ENCODE measurements around the gene ADAP1. TPM values are rescaled to one million over a fixed set of nuclear protein-coding genes. Genes with fewer than 3 reads are reported as not detected.

Gene ADAP1
- total RNA-seq, 1 experiment from 2014 or later, result 11.7 TPM

DNA sequence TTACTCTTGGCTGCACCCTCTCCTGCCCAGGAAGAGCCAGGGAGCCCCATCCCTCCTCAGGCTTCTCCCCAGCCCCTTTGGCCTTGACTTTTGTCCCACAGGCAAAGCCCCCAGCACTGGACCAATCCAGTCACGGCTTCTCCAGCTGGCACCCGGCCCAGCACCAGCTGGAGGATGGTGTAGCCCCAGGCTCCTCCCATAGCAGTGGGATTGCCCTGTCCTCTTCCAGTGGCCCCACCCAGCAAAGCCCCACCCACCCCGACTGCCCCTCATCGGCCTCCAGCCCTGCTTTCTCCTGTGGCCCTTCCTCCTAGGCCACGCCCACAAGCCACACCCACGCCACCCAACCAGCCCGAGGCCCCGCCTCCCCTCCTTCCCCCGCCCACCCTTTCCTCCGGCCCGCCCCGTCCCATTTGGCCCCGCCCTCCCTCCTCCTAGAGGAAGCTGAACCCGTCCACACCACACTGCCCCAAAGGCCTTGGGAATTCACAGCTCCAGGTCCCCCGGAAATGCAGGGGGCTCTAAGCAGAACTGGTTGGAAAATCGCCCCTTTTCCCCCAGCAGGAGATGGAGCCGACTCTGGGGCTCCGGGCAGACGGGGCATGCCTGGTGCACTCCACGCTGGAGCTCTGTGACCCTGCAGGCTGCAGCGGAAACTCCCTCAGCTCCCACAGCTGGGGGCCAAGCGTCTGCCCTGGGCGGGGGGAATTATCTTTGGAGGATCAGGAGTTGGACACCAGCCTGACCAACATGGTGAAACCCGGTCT is 52.9 kb downstream of the ADAP1 start:
- DNase-seq (ENCODE audit: low spot score), result peak; percentile 40
- in situ Hi-C loops (cut with HindIII; ENCODE audit: low sequenced_read_pairs), result no loop called here

DNA sequence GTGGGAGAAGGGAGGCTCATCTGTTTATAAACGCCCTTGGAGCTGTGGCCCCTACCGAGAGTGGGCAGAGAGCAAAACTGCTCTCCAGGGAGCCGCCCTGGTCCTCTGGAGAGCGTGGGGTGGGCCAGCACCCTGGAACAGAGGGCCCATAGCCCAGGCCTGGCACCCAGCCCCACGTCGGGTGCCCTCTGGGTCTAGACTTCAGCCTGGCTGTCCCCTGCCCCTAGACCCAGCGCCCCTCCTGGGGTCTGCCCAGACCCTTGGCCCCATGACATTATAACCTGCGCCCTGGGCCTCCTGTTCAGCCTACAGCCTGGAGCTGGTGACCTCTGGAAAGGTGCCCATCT is 53.5 kb downstream of the ADAP1 start:
- in situ Hi-C loops (cut with HindIII; ENCODE audit: low sequenced_read_pairs), result no loop called here
- DNase-seq (ENCODE audit: low spot score), result no peak

DNA sequence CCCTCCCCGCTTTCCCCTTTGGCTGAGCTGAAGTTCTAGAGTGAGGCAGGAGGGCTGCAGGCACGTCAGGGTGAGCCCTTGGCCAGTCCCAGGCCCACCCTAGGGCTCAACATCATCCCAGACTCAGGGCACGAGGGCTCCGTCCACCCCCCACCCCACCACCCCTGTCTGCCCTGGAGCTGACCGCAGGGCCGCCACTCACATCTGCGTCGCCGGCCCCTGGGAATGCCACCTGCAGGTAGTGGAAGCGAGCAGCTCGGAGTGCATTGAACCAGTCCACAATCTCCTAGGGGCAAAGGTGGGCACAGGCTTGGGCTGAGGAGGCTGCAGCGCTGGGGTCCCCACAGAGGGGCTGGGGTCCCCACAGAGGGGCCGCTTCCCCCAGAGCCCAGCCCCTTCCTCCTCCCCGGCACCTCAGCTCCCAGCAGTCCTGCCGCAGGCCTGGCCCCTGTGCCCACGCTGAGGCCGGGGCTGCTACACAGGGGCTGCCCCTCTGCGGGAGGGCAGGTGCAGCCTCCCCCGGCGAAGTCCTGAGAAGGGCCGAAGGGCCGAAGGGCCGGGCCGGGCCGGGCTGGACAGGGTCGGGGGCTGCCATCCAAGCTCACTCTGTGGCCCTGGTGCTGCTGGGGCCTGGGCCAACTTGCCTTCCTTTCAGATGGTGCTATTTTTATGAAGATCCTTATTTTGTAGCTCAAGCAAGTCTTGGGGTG is 54.0 kb downstream of the ADAP1 start:
- in situ Hi-C loops (cut with HindIII; ENCODE audit: low sequenced_read_pairs), result no loop called here
- DNase-seq (ENCODE audit: low spot score), result no peak

DNA sequence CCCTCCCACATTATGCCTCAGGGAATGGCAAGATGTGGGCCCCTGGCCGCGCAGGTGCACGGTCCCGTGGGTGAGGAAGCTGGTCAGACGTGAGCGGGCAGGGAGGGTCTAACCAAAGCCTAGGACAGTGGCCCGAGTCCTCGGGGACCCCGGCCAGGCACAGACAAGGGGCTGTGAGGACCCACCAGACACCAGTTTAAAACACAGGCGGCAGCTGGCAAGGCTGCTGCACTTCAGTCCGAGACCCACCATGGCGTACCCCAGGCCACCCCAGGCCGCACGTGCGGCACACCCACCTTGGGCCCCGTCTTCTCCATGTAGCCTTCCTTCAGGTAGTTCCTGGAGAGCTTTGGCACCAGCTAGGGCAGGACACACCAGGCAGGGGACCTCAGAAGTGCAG is 54.7 kb downstream of the ADAP1 start:
- in situ Hi-C loops (cut with HindIII; ENCODE audit: low sequenced_read_pairs), result no loop called here
- no peak for DNase-seq (ENCODE audit: low spot score)

DNA sequence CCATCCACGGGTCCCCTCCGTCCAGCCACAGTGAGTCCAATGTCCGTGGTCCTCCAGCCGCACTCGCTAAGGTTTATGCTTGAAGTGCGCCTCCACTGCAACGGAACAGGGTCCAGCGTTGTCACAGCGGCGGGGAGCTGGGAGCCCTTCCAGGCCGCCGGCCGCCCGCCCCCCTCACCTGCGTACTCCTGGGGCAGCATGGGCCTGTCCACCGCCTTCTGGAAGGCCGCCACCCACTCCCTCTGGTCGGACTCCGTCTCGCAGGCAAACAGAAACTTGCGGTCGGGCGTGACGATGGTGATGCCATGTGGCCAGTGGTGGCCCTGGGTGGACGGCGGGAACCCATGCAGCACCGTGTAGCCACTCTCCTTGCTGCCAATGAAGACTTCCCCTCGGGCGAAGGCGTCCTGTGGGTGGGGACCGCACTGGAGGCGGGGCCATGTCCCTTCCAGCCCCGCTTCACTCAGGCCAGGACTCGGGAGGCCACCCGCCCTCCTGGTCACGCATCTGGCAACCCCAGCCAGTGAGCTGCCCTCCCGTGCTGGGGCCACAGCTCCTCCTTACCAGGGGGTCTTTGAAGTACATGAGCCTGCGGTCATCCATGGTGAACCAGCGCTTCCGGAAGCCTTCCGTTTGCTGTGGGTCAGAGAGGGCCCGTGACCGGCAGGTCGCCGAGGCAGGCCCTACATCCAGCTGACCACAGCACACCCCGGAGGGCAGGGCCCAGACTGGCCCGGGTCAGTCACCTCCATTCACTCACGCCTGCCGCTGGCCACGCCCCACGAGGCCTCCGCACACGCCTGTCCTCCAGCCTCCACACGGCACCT is 55.4 kb downstream of the ADAP1 start:
- in situ Hi-C loops (cut with HindIII; ENCODE audit: low sequenced_read_pairs), result no loop called here
- DNase-seq (ENCODE audit: low spot score), result no peak

DNA sequence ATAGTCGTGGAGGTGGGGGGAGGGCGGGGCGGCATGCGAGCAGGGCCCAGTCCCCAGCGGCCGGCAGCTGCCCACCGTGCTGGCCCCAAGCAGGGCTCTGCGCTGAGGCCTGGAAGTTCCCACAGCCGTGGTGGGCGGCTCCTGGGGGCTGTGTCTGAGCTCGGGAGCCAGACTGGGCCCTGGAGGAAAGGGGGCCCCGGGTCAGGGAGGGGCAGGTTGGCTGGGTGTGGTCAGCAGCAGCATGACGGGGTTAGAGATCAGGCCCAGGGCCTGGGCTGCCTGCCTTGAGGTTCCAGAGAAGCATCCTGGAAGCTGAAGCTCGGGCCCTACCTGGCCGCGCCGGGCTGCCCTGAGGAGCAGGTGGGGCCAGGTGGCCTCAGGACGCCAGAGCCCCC is 56.0 kb downstream of the ADAP1 start:
- in situ Hi-C loops (cut with HindIII; ENCODE audit: low sequenced_read_pairs), result no loop called here
- no peak for DNase-seq (ENCODE audit: low spot score)

DNA sequence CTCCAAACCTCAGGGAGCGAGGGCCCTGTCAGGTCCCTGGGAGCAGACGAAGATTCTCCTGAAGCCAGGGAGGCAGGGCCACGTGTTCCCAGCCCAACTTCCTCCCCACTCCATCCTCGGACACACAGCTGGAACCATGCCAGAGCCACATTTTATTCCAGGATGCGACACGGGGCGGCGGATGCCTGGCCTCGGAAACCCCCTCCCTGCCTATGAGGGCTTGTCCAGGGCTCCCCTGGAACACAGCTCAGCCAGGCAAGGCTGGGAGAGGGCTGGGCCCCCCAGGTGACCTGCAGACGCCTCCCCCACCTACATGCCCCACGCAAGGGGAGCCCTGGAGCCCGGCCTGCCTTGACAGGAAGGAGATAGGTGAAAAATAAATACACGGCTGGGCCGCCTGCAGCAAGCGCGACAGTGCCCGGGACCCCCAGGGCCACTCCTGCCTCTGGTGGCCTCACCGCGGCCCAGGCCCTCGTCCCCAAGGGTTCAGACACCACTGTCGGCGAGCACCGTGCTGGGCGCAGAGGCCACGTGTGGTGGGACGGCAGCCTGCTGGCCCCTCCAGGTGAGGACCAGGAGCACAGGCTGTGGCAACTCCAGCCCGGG is 56.6 kb downstream of the ADAP1 start:
- peak; percentile 58 for DNase-seq (ENCODE audit: low spot score)
- in situ Hi-C loops (cut with HindIII; ENCODE audit: low sequenced_read_pairs), result no loop called here

DNA sequence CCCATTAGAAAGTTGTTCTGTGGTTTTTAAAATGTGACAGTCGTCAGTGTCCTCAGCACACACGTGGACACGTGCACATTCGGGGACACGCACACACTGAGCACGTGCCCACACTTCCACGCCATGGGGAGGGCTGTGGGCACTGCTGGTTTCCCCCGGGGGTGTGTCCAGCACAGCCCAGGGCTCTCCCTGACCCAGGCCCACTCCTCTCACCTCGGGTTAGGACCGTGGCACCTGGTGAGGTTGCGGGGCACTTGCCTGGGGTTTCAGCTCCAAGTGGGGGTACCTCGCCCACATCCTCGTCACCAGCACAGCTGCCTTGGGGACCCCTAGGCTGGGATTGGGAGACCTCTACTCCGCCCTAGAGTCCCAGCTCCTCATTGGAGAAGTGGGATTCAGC is 57.4 kb downstream of the ADAP1 start:
- DNase-seq (ENCODE audit: low spot score), result no peak
- in situ Hi-C loops (cut with HindIII; ENCODE audit: low sequenced_read_pairs), result no loop called here

DNA sequence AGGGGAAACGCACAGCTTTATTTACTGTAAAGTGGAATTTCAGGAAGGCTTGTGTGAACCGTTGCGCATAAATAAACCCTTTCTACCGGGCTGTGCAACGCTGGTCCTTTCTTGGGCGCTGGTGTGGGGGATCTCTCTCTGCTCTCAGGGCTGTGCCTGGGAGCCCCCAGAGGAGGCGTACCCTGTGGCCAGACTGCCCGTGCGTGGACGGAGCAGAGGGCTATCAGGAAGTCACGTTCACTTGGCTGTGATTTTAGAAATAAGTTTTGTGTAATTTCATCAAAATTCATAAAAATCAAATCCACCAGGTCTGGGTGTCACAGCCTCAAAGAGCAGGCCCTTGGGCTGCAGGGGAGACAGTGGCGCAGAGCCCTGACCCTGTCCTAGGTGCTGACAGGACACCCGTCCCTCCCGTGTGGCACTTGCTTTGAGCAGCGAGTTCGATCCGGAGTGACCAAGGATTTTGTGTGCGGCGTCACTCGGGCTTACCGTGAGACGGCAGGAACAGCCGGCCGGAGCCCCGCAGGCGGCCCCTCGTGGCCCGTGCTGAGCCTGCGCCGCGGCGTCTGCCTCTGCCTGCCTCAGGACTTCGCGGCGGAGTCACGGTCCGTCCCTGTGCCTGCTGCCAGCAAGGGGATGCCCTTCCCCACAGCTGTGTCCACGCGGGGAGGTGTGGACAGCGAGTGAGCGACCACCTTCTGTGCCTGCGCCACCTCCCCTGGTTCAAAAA is 58.0 kb downstream of the ADAP1 start:
- in situ Hi-C loops (cut with HindIII; ENCODE audit: low sequenced_read_pairs), result no loop called here
- DNase-seq (ENCODE audit: low spot score), result no peak

DNA sequence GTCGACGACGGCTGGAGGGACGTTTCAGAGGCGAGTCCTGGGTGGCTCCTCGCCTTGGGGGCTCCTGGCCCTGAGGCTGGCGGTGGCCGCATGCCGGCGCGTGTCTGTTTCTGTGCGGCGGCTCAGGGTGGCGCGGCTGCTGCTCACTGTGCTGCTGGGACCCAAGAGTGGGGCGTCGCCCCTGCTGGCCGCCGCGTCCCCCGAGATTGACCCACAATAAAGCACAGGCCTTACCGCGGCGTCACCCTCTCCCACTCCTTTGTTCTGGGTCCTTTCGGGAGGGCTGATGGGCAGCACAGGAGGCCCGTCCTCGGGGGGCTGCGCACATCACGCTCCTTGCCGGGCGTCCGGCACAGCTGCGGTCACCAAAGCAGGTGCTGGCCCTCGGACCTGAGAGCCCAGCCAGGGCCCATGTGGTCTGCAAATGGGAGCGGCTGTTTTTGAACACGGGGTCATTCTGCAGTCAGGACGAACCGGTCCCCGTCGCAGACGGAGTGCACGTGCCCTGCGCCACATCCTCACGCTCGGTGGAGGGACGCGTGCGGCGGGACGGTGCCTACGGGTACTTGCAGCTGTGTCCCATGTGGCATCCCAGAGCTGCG is 58.9 kb downstream of the ADAP1 start:
- in situ Hi-C loops (cut with HindIII; ENCODE audit: low sequenced_read_pairs), result no loop called here
- DNase-seq (ENCODE audit: low spot score), result no peak

DNA sequence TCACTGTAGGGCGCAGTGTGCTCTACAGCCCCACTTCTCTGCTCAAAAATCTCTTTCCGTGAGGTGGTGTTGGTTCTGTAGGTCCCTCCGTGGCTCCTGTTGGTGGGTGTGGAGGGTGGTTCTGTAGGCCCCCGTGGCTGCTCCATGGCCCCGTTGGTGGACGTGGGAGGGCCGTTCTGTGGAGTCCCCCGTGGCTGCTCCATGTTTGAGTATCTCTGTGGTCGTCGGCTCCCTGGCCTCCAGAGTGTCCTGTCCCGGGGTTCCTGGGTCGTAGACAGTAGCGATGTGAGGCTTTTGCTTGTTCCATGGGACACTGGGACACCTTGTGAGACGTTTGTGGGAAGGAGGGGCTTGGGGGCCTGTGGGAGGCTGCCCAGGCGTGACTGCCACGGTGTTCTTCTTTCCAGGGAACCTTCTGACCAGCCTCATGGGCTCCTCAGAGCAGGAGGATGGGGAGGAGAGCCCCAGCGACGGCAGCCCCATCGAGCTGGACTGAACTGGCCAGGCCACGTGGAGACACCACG is 59.5 kb downstream of the ADAP1 start:
- in situ Hi-C loops (cut with HindIII; ENCODE audit: low sequenced_read_pairs), result no loop called here
- DNase-seq (ENCODE audit: low spot score), result no peak

DNA sequence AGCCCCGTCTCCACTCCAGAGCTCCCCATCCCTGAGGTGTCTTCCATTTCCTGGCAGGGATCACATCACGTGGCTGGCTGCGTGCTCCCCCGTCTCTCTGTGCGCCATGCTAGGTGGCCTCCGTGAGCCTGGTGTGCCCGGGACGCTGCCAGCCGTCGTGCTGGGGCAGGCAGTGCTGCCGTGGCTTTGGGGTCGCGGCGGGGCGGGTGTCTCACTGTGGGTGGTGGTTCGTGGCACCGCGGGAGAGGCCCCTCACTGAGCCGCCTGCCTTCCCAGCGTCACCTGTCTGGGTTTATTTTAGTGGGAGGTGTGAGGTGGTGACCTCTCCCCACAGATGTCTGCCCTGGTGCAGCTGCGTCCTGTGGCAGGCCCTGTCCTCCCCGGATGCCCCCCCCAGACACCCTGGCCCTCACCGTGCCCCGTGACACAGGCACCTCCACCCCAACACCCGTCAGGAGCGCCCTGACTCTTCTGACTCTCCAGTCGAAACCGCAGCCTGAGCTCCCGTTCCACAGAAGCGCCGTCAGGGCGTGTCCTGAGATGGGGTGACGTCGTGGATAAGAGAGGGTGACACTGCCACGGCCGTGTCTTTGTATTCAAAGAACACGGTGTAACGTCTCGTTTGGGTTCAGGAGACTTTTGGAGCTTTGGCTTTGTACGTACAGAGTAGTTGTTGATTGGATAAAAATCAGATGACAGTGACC is 60.2 kb downstream of the ADAP1 start:
- DNase-seq (ENCODE audit: low spot score), result no peak
- in situ Hi-C loops (cut with HindIII; ENCODE audit: low sequenced_read_pairs), result no loop called here

DNA sequence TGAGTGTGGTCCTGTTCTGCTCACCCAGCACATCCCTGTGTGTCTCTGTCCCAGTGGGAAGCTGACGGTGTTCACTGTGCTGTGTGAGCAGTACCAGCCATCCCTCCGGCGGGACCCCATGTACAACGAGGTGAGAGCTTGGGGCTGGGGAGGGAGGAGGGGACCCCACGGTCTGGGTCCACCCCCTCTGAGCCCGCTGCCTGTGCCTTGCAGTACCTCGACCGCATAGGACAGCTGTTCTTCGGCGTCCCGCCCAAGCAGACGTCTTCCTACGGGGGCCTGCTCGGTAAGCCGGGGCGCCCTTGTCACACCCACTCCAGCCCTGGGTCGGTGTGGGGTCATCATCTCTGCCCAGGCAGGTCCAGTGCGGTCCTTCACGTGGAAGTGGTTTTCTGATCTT is 60.8 kb downstream of the ADAP1 start:
- in situ Hi-C loops (cut with HindIII; ENCODE audit: low sequenced_read_pairs), result no loop called here
- no peak for DNase-seq (ENCODE audit: low spot score)

DNA sequence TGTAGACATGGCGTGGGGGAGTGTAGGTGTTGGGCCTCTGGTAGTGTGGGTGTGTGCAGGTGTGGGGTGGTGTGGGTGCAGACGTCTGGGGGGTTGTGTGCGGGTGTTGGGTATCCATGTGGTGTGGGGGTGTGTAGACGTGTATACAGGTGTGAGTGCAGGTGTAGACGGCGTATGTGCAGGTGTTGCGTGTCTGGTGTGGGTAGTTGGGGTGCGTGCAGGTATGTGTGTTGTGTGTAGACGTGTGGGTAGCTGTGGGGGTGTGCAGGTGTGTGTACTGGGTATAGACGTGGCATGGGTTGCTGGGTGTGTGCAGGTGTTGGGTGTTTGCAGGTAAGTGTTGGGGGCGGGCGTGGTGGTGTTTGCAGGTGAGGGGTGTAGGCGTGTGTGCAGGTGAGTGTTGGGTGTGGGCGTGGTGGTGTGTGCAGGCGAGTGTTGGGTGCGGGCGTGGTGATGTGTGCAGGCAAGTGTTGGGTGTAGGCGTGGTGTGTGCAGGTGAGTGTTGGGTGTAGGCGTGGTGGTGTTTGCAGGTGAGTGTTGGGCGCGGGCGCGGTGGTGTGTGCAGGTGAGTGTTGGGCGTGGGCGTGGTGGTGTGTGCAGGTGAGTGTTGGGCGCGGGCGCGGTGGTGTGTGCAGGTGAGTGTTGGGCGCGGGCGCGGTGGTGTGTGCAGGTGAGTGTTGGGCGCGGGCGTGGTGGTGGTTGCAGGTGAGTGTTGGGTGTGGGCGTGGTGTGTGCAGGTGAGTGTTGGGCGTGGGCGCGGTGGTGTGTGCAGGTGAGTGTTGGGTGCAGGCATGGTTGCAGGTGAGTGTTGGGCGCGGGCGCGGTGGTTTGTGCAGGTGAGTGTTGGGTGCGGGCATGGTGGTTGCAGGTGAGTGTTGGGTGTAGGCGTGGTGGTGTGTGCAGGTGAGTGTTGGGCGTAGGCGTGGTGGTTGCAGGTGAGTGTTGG is 61.6 kb downstream of the ADAP1 start:
- DNase-seq (ENCODE audit: low spot score), result no peak
- in situ Hi-C loops (cut with HindIII; ENCODE audit: low sequenced_read_pairs), result no loop called here

DNA sequence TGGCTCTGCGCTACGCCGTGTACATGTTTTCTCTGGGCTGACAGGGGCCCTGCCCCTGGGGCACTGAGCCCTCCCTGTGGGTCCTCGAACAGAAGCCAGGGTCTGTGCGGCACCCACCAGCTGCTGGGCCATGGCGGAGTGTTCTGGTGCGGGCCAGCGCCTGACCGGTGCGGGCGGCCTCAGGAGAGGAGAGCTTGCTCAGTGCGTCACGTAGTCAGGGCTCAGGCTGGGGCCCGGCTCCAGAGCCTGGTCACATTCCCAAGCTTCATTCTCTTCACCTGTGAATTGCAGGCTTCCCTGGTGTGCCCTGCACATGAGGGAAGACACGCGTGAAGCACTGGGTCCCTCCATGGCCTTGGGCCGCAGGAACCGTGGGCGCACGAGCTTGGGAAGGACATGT is 62.7 kb downstream of the ADAP1 start:
- DNase-seq (ENCODE audit: low spot score), result no peak
- in situ Hi-C loops (cut with HindIII; ENCODE audit: low sequenced_read_pairs), result no loop called here

DNA sequence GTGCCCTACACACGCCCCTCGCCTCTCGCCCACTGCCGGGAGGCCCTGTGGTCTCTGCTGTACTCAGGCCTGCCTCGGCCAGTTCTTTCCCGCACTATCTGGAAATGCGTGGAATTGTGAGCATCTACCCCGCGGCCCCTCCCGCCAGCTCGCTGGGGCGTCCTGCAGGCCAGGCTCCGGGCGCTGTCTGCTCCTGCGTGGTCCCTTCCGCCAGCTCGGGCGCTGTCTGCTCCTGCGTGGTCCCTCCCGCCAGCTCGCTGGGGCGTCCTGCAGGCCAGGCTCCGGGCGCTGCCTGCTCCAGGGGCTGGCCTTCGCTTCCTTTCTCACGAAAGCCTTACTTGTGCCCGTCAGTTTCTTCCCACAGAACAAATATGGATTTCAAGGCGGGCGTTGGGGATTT is 63.2 kb downstream of the ADAP1 start:
- in situ Hi-C loops (cut with HindIII; ENCODE audit: low sequenced_read_pairs), result no loop called here
- no peak for DNase-seq (ENCODE audit: low spot score)

DNA sequence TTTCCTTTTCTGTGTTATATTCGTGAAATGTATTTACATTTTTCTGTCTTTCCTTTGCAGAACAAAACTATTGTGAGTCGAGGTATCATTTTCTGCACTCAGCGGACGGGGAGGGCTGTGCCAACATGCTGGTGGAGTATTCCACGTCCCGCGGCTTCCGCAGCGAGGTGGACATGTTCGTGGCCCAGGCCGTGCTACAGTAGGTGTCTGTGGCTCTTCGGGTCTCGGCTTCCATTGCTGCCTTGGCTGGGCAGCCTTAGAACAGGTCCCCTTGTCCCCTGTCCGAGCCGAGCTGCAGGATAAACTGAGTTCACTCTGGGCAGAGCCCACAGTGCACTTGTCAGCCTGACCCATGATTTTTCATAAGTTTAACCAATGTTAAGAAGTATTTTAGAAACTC is 63.6 kb downstream of the ADAP1 start:
- in situ Hi-C loops (cut with HindIII; ENCODE audit: low sequenced_read_pairs), result no loop called here
- no peak for DNase-seq (ENCODE audit: low spot score)
